ENCODE results near the gene SPACA9. TPM values are rescaled to one million over a fixed set of nuclear protein-coding genes. Genes with fewer than 3 reads are reported as not detected.

Gene SPACA9
- total and polyA plus RNA-seq, 2 donors: 4.6 to 5.8 TPM

- WGBS: 99% methylated on average over 7 of the region's 7 CpGs
- no peaks in the 10 kb centered on the region for H3K27me3 ChIP-seq (ENCODE audit: control insufficient read depth in 2 of 2, insufficient read depth in 1 of 2, low read length in 1 of 2)
- no peak for DNase-seq (ENCODE audit: low read depth in 6 of 9, low spot score in 9 of 9)
These were observed 58.8 kb downstream of the SPACA9 start for GRCh38 chr9:132937463-132937901.

GRCh38 chr9:132939169-132939568 is 60.5 kb downstream of the SPACA9 start:
- no peak overlapping the region for H3K27ac ChIP-seq (ENCODE audit: low read depth in 1 of 2, low read length in 1 of 2)
- no peaks in the 10 kb centered on the region for H3K36me3 ChIP-seq (ENCODE audit: control insufficient read depth in 2 of 2, insufficient read depth in 2 of 2, low read length in 1 of 2)
- peaks cover 9 to 10% of the 10 kb centered on the region in 2 donors for H3K4me1 ChIP-seq (ENCODE audit: control insufficient read depth in 2 of 2, insufficient read depth in 2 of 2, low read length in 2 of 2)
- H3K4me3 ChIP-seq (ENCODE audit: low read length in 2 of 2): no peak overlapping the region
- no peaks in the 10 kb centered on the region for H3K27me3 ChIP-seq (ENCODE audit: control insufficient read depth in 2 of 2, insufficient read depth in 1 of 2, low read length in 1 of 2)
- no peaks in the 10 kb centered on the region for H3K9me3 ChIP-seq (ENCODE audit: control insufficient read depth in 2 of 2, insufficient read depth in 1 of 2, low read length in 1 of 2)
- WGBS: 100% methylated on average over 1 of the region's 1 CpG
- no peak for DNase-seq (ENCODE audit: low read depth in 6 of 9, low spot score in 9 of 9)

More at GRCh38 chr9:132937463-132937901, 58.8 kb downstream of the SPACA9 start:
- Histone ChIP-seq H3K4me3 (ENCODE audit: low read length in 2 of 2) (no peak overlapping the region), H3K36me3 (ENCODE audit: control insufficient read depth in 2 of 2, insufficient read depth in 2 of 2, low read length in 1 of 2) (peaks cover 0 to 3% of the 10 kb centered on the region in 2 donors), H3K9me3 (ENCODE audit: control insufficient read depth in 2 of 2, insufficient read depth in 1 of 2, low read length in 1 of 2) (no peaks in the 10 kb centered on the region), H3K27ac (ENCODE audit: low read depth in 1 of 2, low read length in 1 of 2) (no peak overlapping the region), H3K4me1 (ENCODE audit: control insufficient read depth in 2 of 2, insufficient read depth in 2 of 2, low read length in 2 of 2) (no peaks in the 10 kb centered on the region)

Other genes with a start within 250 kb of the SPACA9 start
- 9.9 TPM for gene DDX31, start 208.9 kb upstream of the SPACA9 start, total RNA-seq
- 11.8 TPM for gene DDX31, start 208.9 kb upstream of the SPACA9 start, polyA plus RNA-seq
- gene GTF3C4, start 208.4 kb upstream of the SPACA9 start, total RNA-seq: 9.2 TPM
- 4.7 TPM for gene GTF3C4, start 208.4 kb upstream of the SPACA9 start, polyA plus RNA-seq
- 1.8 TPM for gene AK8, start 614 bp upstream of the SPACA9 start, total RNA-seq
- 2.3 TPM for gene AK8, start 614 bp upstream of the SPACA9 start, polyA plus RNA-seq
- 15.1 TPM for gene TSC1, start 65.7 kb downstream of the SPACA9 start, total RNA-seq
- 18.7 TPM for gene TSC1, start 65.7 kb downstream of the SPACA9 start, polyA plus RNA-seq
- gene GFI1B, start 99.8 kb downstream of the SPACA9 start, total RNA-seq: 0.61 TPM
- 0.34 TPM for gene GFI1B, start 99.8 kb downstream of the SPACA9 start, polyA plus RNA-seq
- gene GTF3C5, start 152.1 kb downstream of the SPACA9 start, total RNA-seq: 64.0 TPM
- 85.7 TPM for gene GTF3C5, start 152.1 kb downstream of the SPACA9 start, polyA plus RNA-seq
- 0.76 TPM for gene CEL, start 183.1 kb downstream of the SPACA9 start, total RNA-seq
- gene CEL, start 183.1 kb downstream of the SPACA9 start, polyA plus RNA-seq: 3.2 TPM
- 25.9 TPM for gene RALGDS, start 242.3 kb downstream of the SPACA9 start, total RNA-seq
- gene RALGDS, start 242.3 kb downstream of the SPACA9 start, polyA plus RNA-seq: 42.1 TPM